Measurements from ENCODE around the gene TSACC.

Gene TSACC

DNA sequence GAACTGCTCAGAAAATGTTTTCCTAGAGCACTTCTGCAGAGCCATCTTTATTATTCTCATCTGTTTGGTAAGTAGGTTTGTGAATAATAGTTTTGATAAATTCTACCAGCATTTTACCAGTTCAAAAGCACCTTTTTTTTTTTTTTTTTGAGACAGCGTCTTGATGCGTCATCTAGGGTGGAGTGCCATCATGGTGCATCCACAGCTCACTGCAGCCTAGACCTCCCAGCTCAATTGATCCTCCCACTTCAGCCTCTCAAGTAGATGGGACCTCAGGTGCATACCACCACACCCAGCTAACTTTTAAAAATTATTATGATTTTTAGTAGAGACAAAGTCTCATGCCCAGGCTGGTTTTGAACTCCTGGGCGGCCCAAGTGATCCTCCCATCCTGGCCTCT lies 20.9 kb downstream of the TSACC start:
- Histone ChIP-seq H3K9ac (ENCODE audit: low read depth, low read length, poor library complexity) (no peak overlapping the region), H2AK5ac (ENCODE audit: low read depth, low read length) (no peak overlapping the region), H4K91ac (ENCODE audit: low read depth, low read length, poor library complexity) (no peak overlapping the region), H3K79me1 (ENCODE audit: low read depth, low read length) (no peaks in the 10 kb centered on the region), H3K27ac (replicated peaks; ENCODE audit: low read length) (no peak overlapping the region), H3K14ac (ENCODE audit: low read length) (no peak overlapping the region), H3K4ac (ENCODE audit: low read length) (no peak overlapping the region), H2BK5ac (ENCODE audit: low read length) (no peak overlapping the region), H2BK120ac (ENCODE audit: low read depth, low read length) (no peak overlapping the region), H3K36me3 (replicated peaks in 1 of 2; ENCODE audit: control insufficient read depth in 2 of 2, insufficient read depth in 2 of 2, low read length in 2 of 2) (no peaks in the 10 kb centered on the region), H3K4me2 (ENCODE audit: insufficient read depth, low read length, poor library complexity, severe bottlenecking) (no peak overlapping the region), H3K9me3 (replicated peaks in 1 of 2; ENCODE audit: control insufficient read depth in 2 of 2, insufficient read depth in 1 of 2, low read depth in 1 of 2, low read length in 2 of 2) (peaks cover 0 to 2% of the 10 kb centered on the region in 2 donors), H2BK15ac (ENCODE audit: low read length) (no peak overlapping the region), H2AFZ (ENCODE audit: low read length) (no peak overlapping the region), H3K23ac (ENCODE audit: low read depth, low read length, poor library complexity) (no peak overlapping the region), H4K8ac (ENCODE audit: low read depth, low read length) (no peak overlapping the region), H3K4me3 (ENCODE audit: low read length in 2 of 2) (no peak overlapping the region), H3K4me1 (ENCODE audit: control insufficient read depth in 2 of 2, insufficient read depth in 1 of 2, low read depth in 1 of 2, low read length in 2 of 2) (peaks cover 7 to 9% of the 10 kb centered on the region in 2 donors), H3K18ac (ENCODE audit: low read length) (no peak overlapping the region), H3K27me3 (ENCODE audit: control insufficient read depth in 3 of 3, insufficient read depth in 3 of 3, low read depth in 1 of 3, low read length in 3 of 3) (peaks cover 0 to 31% (median 0%) of the 10 kb centered on the region in 3 experiments), H2BK12ac (ENCODE audit: low read length) (no peak overlapping the region)
- WGBS, 2 donors (ENCODE audit: extremely low coverage in 2 of 2, insufficient read length in 2 of 2, insufficient replicate concordance in 1 of 2), result no CpG with 5 or more reads among the region's 3 CpGs
- no peak for DNase-seq (ENCODE audit: low spot score)

DNA sequence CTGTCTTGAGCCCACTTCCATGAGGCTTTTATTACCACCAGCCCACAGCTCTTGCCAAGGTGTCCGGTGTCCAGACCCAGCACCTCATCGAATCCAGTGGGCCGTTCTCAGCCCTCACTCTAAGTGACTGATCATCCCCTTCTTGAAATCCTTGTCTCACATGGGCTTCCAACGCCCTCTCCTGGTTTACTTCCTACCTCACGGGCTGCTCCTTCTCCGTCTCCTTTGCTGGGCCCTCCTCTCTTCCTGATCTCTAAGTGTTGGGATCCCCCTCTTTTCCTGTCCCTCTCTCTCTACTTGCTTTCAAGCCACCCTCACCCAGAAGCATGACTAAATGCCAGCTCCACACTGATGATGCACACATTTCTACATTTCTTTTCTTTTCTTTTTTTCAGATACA lies 21.6 kb downstream of the TSACC start:
- H4K91ac ChIP-seq (ENCODE audit: low read depth, low read length, poor library complexity), result no peak overlapping the region
- no peak overlapping the region for H2BK5ac ChIP-seq (ENCODE audit: low read length)
- H3K9ac ChIP-seq (ENCODE audit: low read depth, low read length, poor library complexity), result no peak overlapping the region
- H3K4me1 ChIP-seq (ENCODE audit: control insufficient read depth in 2 of 2, insufficient read depth in 1 of 2, low read depth in 1 of 2, low read length in 2 of 2), result peaks cover 7 to 9% of the 10 kb centered on the region in 2 donors
- H3K27ac ChIP-seq (replicated peaks; ENCODE audit: low read length), result no peak overlapping the region
- no peak overlapping the region for H2BK120ac ChIP-seq (ENCODE audit: low read depth, low read length)
- H3K79me1 ChIP-seq (ENCODE audit: low read depth, low read length), result no peaks in the 10 kb centered on the region
- peaks cover 0 to 31% (median 0%) of the 10 kb centered on the region in 3 experiments for H3K27me3 ChIP-seq (ENCODE audit: control insufficient read depth in 3 of 3, insufficient read depth in 3 of 3, low read depth in 1 of 3, low read length in 3 of 3)
- H3K18ac ChIP-seq (ENCODE audit: low read length), result no peak overlapping the region
- H4K8ac ChIP-seq (ENCODE audit: low read depth, low read length), result no peak overlapping the region
- no peaks in the 10 kb centered on the region for H3K9me3 ChIP-seq (replicated peaks in 1 of 2; ENCODE audit: control insufficient read depth in 2 of 2, insufficient read depth in 1 of 2, low read depth in 1 of 2, low read length in 2 of 2)
- H3K4me3 ChIP-seq (ENCODE audit: low read length in 2 of 2), result no peak overlapping the region
- no peak overlapping the region for H3K14ac ChIP-seq (ENCODE audit: low read length)
- no peaks in the 10 kb centered on the region for H3K36me3 ChIP-seq (replicated peaks in 1 of 2; ENCODE audit: control insufficient read depth in 2 of 2, insufficient read depth in 2 of 2, low read length in 2 of 2)
- H3K4ac ChIP-seq (ENCODE audit: low read length), result no peak overlapping the region
- no CpG with 5 or more reads among the region's 6 CpGs for WGBS, 2 donors (ENCODE audit: extremely low coverage in 2 of 2, insufficient read length in 2 of 2, insufficient replicate concordance in 1 of 2)
- H2BK12ac ChIP-seq (ENCODE audit: low read length), result no peak overlapping the region
- no peak overlapping the region for H2AK5ac ChIP-seq (ENCODE audit: low read depth, low read length)
- no peak overlapping the region for H2BK15ac ChIP-seq (ENCODE audit: low read length)
- H3K23ac ChIP-seq (ENCODE audit: low read depth, low read length, poor library complexity), result peak overlapping the region; percentile 25
- no peak overlapping the region for H3K4me2 ChIP-seq (ENCODE audit: insufficient read depth, low read length, poor library complexity, severe bottlenecking)
- DNase-seq (ENCODE audit: low spot score), result no peak
- no peak overlapping the region for H2AFZ ChIP-seq (ENCODE audit: low read length)

DNA sequence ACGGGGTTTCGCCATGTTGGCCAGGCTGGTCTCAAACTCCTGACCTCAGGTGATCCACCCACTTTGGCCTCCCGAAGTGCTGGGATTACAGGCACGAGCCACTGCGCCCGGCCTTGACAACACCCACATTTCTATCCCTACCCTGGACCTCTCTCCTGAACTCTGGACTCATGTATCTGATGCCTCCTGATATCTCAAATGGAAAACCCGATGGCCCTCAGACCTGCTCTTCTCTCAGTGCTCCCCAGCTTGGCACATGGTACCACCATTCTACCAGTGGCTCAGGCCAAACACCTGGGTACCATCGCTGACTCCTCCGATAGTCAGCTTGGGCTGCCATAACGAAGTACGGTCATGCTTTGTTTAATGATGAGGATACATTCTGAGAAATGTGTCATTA lies 22.2 kb downstream of the TSACC start:
- Histone ChIP-seq H2BK12ac (ENCODE audit: low read length) (no peak overlapping the region), H2BK120ac (ENCODE audit: low read depth, low read length) (no peak overlapping the region), H2AFZ (ENCODE audit: low read length) (no peak overlapping the region), H3K4ac (ENCODE audit: low read length) (no peak overlapping the region), H3K9ac (ENCODE audit: low read depth, low read length, poor library complexity) (no peak overlapping the region), H3K36me3 (replicated peaks in 1 of 2; ENCODE audit: control insufficient read depth in 2 of 2, insufficient read depth in 2 of 2, low read length in 2 of 2) (no peaks in the 10 kb centered on the region), H4K91ac (ENCODE audit: low read depth, low read length, poor library complexity) (no peak overlapping the region), H3K4me2 (ENCODE audit: insufficient read depth, low read length, poor library complexity, severe bottlenecking) (no peak overlapping the region), H2BK5ac (ENCODE audit: low read length) (no peak overlapping the region), H3K9me3 (replicated peaks in 1 of 2; ENCODE audit: control insufficient read depth in 2 of 2, insufficient read depth in 1 of 2, low read depth in 1 of 2, low read length in 2 of 2) (no peaks in the 10 kb centered on the region), H3K4me3 (ENCODE audit: low read length in 2 of 2) (peak overlapping the region in 1 of 2 donors; percentile 40), H3K79me1 (ENCODE audit: low read depth, low read length) (no peaks in the 10 kb centered on the region), H3K23ac (ENCODE audit: low read depth, low read length, poor library complexity) (no peak overlapping the region), H3K14ac (ENCODE audit: low read length) (no peak overlapping the region), H4K8ac (ENCODE audit: low read depth, low read length) (no peak overlapping the region), H3K4me1 (ENCODE audit: control insufficient read depth in 2 of 2, insufficient read depth in 1 of 2, low read depth in 1 of 2, low read length in 2 of 2) (peaks cover 7 to 9% of the 10 kb centered on the region in 2 donors), H3K27me3 (ENCODE audit: control insufficient read depth in 3 of 3, insufficient read depth in 3 of 3, low read depth in 1 of 3, low read length in 3 of 3) (peaks cover 0 to 37% (median 0%) of the 10 kb centered on the region in 3 experiments), H2AK5ac (ENCODE audit: low read depth, low read length) (no peak overlapping the region), H3K27ac (replicated peaks; ENCODE audit: low read length) (no peak overlapping the region), H2BK15ac (ENCODE audit: low read length) (no peak overlapping the region), H3K18ac (ENCODE audit: low read length) (no peak overlapping the region)
- DNase-seq (ENCODE audit: low spot score), result no peak
- no CpG with 5 or more reads among the region's 11 CpGs for WGBS, 2 donors (ENCODE audit: extremely low coverage in 2 of 2, insufficient read length in 2 of 2, insufficient replicate concordance in 1 of 2)

DNA sequence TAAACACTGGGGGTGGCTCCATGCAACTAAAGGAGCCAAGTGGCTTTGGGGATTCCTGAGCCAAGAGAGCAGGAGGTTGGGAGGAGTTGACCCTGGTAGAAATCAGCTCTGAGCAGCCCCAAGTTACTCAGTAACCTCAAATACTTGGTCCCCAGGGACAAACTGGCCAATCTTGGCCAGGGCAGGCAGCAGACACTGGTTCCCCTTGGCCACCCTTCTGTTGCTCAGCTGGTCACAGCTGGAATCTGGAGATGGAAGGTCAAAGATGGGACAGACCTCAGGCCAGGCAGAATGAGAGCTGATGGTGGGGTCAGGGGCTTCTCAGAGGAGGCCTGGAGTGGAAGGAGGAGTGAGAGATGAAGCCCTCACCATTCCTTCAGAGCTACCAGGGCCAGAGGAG lies 27.4 kb downstream of the TSACC start:
- no peak overlapping the region for H4K91ac ChIP-seq (ENCODE audit: low read depth, low read length, poor library complexity)
- no peaks in the 10 kb centered on the region for H3K36me3 ChIP-seq (replicated peaks in 1 of 2; ENCODE audit: control insufficient read depth in 2 of 2, insufficient read depth in 2 of 2, low read length in 2 of 2)
- H2AFZ ChIP-seq (ENCODE audit: low read length), result no peak overlapping the region
- H2AK5ac ChIP-seq (ENCODE audit: low read depth, low read length), result peak overlapping the region; percentile 33
- no peak overlapping the region for H4K8ac ChIP-seq (ENCODE audit: low read depth, low read length)
- no peak overlapping the region for H2BK12ac ChIP-seq (ENCODE audit: low read length)
- H3K9ac ChIP-seq (ENCODE audit: low read depth, low read length, poor library complexity), result no peak overlapping the region
- peaks cover 3 to 6% of the 10 kb centered on the region in 2 donors for H3K4me1 ChIP-seq (ENCODE audit: control insufficient read depth in 2 of 2, insufficient read depth in 1 of 2, low read depth in 1 of 2, low read length in 2 of 2)
- H3K4me2 ChIP-seq (ENCODE audit: insufficient read depth, low read length, poor library complexity, severe bottlenecking), result no peak overlapping the region
- no peak overlapping the region for H2BK15ac ChIP-seq (ENCODE audit: low read length)
- no peak overlapping the region for H3K4ac ChIP-seq (ENCODE audit: low read length)
- H3K23ac ChIP-seq (ENCODE audit: low read depth, low read length, poor library complexity), result no peak overlapping the region
- peaks cover 4 to 59% (median 19%) of the 10 kb centered on the region in 3 experiments for H3K27me3 ChIP-seq (ENCODE audit: control insufficient read depth in 3 of 3, insufficient read depth in 3 of 3, low read depth in 1 of 3, low read length in 3 of 3)
- no peak overlapping the region for H2BK120ac ChIP-seq (ENCODE audit: low read depth, low read length)
- no peaks in the 10 kb centered on the region for H3K9me3 ChIP-seq (replicated peaks in 1 of 2; ENCODE audit: control insufficient read depth in 2 of 2, insufficient read depth in 1 of 2, low read depth in 1 of 2, low read length in 2 of 2)
- H3K27ac ChIP-seq (replicated peaks; ENCODE audit: low read length), result no peak overlapping the region
- no peak overlapping the region for H3K14ac ChIP-seq (ENCODE audit: low read length)
- no peak overlapping the region for H2BK5ac ChIP-seq (ENCODE audit: low read length)
- H3K4me3 ChIP-seq (ENCODE audit: low read length in 2 of 2), result no peak overlapping the region
- DNase-seq (ENCODE audit: low spot score), result no peak
- no peaks in the 10 kb centered on the region for H3K79me1 ChIP-seq (ENCODE audit: low read depth, low read length)
- H3K18ac ChIP-seq (ENCODE audit: low read length), result no peak overlapping the region
